HepG2 (cell line): ENCODE measurements around the gene BLCAP. TPM values are rescaled to one million over a fixed set of nuclear protein-coding genes. Genes with fewer than 3 reads are reported as not detected.

ENCODE experiments used
- ARHGAP35 ChIP-seq: sonication (generic); formaldehyde crosslinking; IDR thresholded peaks from 2 replicates; pipeline ENCODE4 v1.9.0; 2022; ENCODE audit warnings: mild to moderate bottlenecking, inconsistent platforms, moderate library complexity, missing genetic modification reagents, borderline replicate concordance
- CREB3 ChIP-seq: sonication (generic); formaldehyde crosslinking; IDR thresholded peaks from 2 replicates; pipeline ENCODE4 v1.5.0; 2020; ENCODE audit warnings: missing genetic modification reagents
- DNMT3B ChIP-seq: conservative IDR thresholded peaks from 2 replicates; pipeline ENCODE4 v1.6.1; 2016; ENCODE audit warnings: missing biosample characterization, control low read depth
- ELF4 ChIP-seq: sonication (generic); formaldehyde crosslinking; IDR thresholded peaks from 2 replicates; pipeline ENCODE4 v1.5.0; 2020; ENCODE audit warnings: missing genetic modification reagents, mild to moderate bottlenecking, moderate library complexity, borderline replicate concordance
- FOXA3 ChIP-seq: IDR thresholded peaks from 2 replicates; pipeline ENCODE4 v1.6.1; 2016; ENCODE audit warnings: missing genetic modification reagents, missing compliant biosample characterization
- IKZF1 ChIP-seq: fragments of 450-650 bp; IDR thresholded peaks from 2 replicates; pipeline ENCODE4 v1.7.1; 2016
- JARID2 ChIP-seq: sonication (generic); formaldehyde crosslinking; IDR thresholded peaks from 2 replicates; pipeline ENCODE4 v1.8.1; 2023; ENCODE audit warnings: missing genetic modification reagents, inconsistent platforms; ENCODE audit not compliant: insufficient replicate concordance
- KLF11 ChIP-seq: IDR thresholded peaks from 2 replicates; pipeline ENCODE4 v1.6.1; 2016; ENCODE audit warnings: missing compliant biosample characterization
- KMT2A ChIP-seq: sonication (generic); formaldehyde crosslinking; IDR thresholded peaks from 2 replicates; pipeline ENCODE4 v1.4.0; 2020; ENCODE audit warnings: missing genetic modification reagents
- NCOR1 ChIP-seq: fragments of 200-600 bp; sonication (generic); IDR thresholded peaks from 2 replicates; pipeline ENCODE4 v1.7.0; 2017; ENCODE audit warnings: antibody characterized with exemption, low read length, borderline replicate concordance
- NFATC3 ChIP-seq: sonication (generic); formaldehyde crosslinking; IDR thresholded peaks from 2 replicates; pipeline ENCODE4 v1.5.1; 2020; ENCODE audit warnings: mild to moderate bottlenecking, missing genetic modification reagents
- NKX3-1 ChIP-seq: sonication (generic); formaldehyde crosslinking; IDR thresholded peaks from 2 replicates; pipeline ENCODE4 v1.5.0; 2020; ENCODE audit warnings: missing genetic modification reagents
- PITX1 ChIP-seq: sonication (generic); formaldehyde crosslinking; IDR thresholded peaks from 2 replicates; pipeline ENCODE4 v1.5.1; 2020; ENCODE audit warnings: mild to moderate bottlenecking, missing genetic modification reagents
- RBFOX2 ChIP-seq: fragments of 200-400 bp; formaldehyde crosslinking; IDR thresholded peaks from 2 replicates; pipeline ENCODE4 v1.6.1; 2017; ENCODE audit warnings: low read depth, mild to moderate bottlenecking, low read length
- THAP11 ChIP-seq: IDR thresholded peaks from 2 replicates; pipeline ENCODE4 v1.6.1; 2016; ENCODE audit warnings: missing biosample characterization, missing genetic modification reagents
- UBTF ChIP-seq: sonication (generic); formaldehyde crosslinking; IDR thresholded peaks from 2 replicates; pipeline ENCODE4 v1.4.0; 2020; ENCODE audit warnings: mild to moderate bottlenecking, missing genetic modification reagents
- ZBTB33 ChIP-seq: sonication (generic); formaldehyde crosslinking; IDR thresholded peaks from 2 replicates; pipeline ENCODE4 v1.4.0; 2020; ENCODE audit warnings: missing genetic modification reagents
- ZFP91 ChIP-seq: sonication (generic); formaldehyde crosslinking; IDR thresholded peaks from 2 replicates; pipeline ENCODE4 v1.9.0; 2022; ENCODE audit warnings: missing genetic modification reagents, mild to moderate bottlenecking, borderline replicate concordance
- ZNF317 ChIP-seq: sonication (generic); formaldehyde crosslinking; IDR thresholded peaks from 2 replicates; pipeline ENCODE4 v1.5.0; 2020; ENCODE audit warnings: mild to moderate bottlenecking, missing genetic modification reagents
- ZNF331 ChIP-seq: sonication (generic); formaldehyde crosslinking; IDR thresholded peaks from 2 replicates; pipeline ENCODE4 v1.4.0; 2020; ENCODE audit warnings: missing genetic modification reagents
- ZNF335 ChIP-seq: sonication (generic); formaldehyde crosslinking; IDR thresholded peaks from 2 replicates; pipeline ENCODE4 v1.4.0; 2020; ENCODE audit warnings: missing genetic modification reagents
- ZNF577 ChIP-seq: sonication (generic); formaldehyde crosslinking; IDR thresholded peaks from 2 replicates; pipeline ENCODE4 v1.4.0; 2020; ENCODE audit warnings: mild to moderate bottlenecking, low read depth, missing genetic modification reagents, borderline replicate concordance
- ZNF615 ChIP-seq: sonication (generic); formaldehyde crosslinking; IDR thresholded peaks from 2 replicates; pipeline ENCODE4 v1.5.0; 2020; ENCODE audit warnings: mild to moderate bottlenecking, missing genetic modification reagents, borderline replicate concordance
- ZNF678 ChIP-seq: sonication (generic); formaldehyde crosslinking; IDR thresholded peaks from 2 replicates; pipeline ENCODE4 v1.4.0; 2020; ENCODE audit warnings: mild to moderate bottlenecking, missing genetic modification reagents
- polyA plus RNA-seq, 8 experiments: library from polyadenylated mRNA; depleted of rRNA in 3 of 8; stranded (reverse) in 7 of 8; unstranded in 1 of 8; fragments of >200 nt; fragmentation: Illumina TruSeq in 4 of 8; extraction: Trizol in 4 of 8; gene quantifications; 2 replicates each; pipeline versions ENCODE4 v1.2.1 to v1.2.3, GENCODE V29; 2011 to 2016; ENCODE audit warnings: low read depth in 4 of 8, missing spikeins in 1 of 8, mixed read lengths in 1 of 8; ENCODE audit not compliant: insufficient read depth in 1 of 8
- total RNA-seq, 5 experiments: library from RNA; depleted of rRNA; stranded (reverse); fragments of >200 nt; fragmentation: Illumina TruSeq; extraction: Trizol; gene quantifications; 2 replicates each; pipeline ENCODE4 v1.2.3, GENCODE V29; 2016; ENCODE audit warnings: low read depth in 1 of 5

The BLCAP gene
- total and polyA plus RNA-seq, 2 of the 13 experiments (the other 11 are each of a cell fraction or from before 2014, with no cell fraction given), result 52.4 to 86.8 TPM

GRCh38 chr20:37564388-37565133 lies 36.9 kb upstream of the BLCAP start (continued):
- peak; percentile 36; the same call in 1 of the 2 replicates for TF ChIP-seq ARHGAP35 (CRISPR knock-in tag)
- TF ChIP-seq ZBTB33 (CRISPR knock-in tag), result no peak
- TF ChIP-seq NFATC3 (CRISPR knock-in tag), result no peak
- TF ChIP-seq CREB3 (CRISPR knock-in tag), result no peak
- 0 out of 2 replicates have a peak, but pooled peaks have one; percentile 61 for TF ChIP-seq ZNF331
- TF ChIP-seq JARID2 (CRISPR knock-in tag), result peak; percentile 87
- TF ChIP-seq NCOR1, result no peak
- peak; percentile 15; the same call in 1 of the 2 replicates for TF ChIP-seq PITX1 (CRISPR knock-in tag)
- TF ChIP-seq ZNF317 (CRISPR knock-in tag), result peak; percentile 57; the same call in 1 of the 2 replicates
- no peak for TF ChIP-seq ZNF577 (CRISPR knock-in tag)
- TF ChIP-seq UBTF (CRISPR knock-in tag), result no peak
- no peak for TF ChIP-seq THAP11
- peak; percentile 36; the same call in 1 of the 2 replicates for TF ChIP-seq ZFP91 (CRISPR knock-in tag)
- no peak for TF ChIP-seq KMT2A (CRISPR knock-in tag)
- no peak for TF ChIP-seq RBFOX2
- no peak for TF ChIP-seq IKZF1
- no peak for TF ChIP-seq ELF4 (CRISPR knock-in tag)
- TF ChIP-seq DNMT3B (CRISPR knock-in tag), result no peak
- no peak for TF ChIP-seq ZNF335 (CRISPR knock-in tag)
- no peak for TF ChIP-seq FOXA3 (CRISPR knock-in tag)
- TF ChIP-seq KLF11 (CRISPR knock-in tag), result no peak
- no peak for TF ChIP-seq NKX3-1 (CRISPR knock-in tag)
- TF ChIP-seq ZNF678 (CRISPR knock-in tag), result no peak
- TF ChIP-seq ZNF615 (CRISPR knock-in tag), result no peak
